ENCODE results near the gene TSPAN11.
"Not testable (repeated sequence)": the region's sequence is repeated elsewhere in the genome, so short reads cannot be mapped to it uniquely, and the experiment has no call there.

TSPAN11 gene

DNA sequence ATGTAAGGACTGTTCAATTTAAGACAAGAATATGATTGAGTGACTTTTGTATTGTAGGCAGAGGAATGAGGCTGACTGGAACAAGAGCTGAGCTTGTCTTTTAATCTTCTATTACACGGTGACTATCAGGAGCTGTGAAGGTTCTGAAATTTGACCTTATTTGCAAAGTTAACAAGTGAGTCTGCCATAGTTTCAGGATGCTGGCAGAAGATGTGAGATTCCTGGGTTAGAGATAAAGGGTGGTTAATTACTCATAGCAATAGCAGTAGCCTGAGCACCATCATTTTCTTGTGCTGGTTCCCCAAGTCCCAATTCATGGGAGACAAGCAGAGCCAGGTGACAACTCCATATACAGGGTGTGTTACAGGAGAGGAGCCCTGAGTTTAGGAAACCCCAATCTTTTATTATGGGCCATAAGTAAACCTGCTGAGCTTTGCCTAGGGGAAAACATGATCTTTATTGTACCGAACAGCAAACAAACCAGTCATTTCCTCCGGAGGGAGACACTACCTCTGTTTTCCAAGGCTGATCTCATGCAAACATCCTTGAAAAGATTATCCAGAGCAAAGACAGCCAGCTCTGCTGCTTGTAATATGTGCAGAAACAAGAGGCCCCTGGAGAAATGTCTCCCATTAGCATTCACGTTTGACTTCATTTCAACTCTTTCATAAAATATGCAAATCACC, 95.4 kb downstream of the TSPAN11 start:
- no peak for FAIRE-seq
- no peak for DNase-seq (ENCODE audit: insufficient read length, low spot score)
- TF ChIP-seq POLR2A (IDR thresholded peaks at IDR 0.05; ENCODE audit: low read depth, low read length): no peak

DNA sequence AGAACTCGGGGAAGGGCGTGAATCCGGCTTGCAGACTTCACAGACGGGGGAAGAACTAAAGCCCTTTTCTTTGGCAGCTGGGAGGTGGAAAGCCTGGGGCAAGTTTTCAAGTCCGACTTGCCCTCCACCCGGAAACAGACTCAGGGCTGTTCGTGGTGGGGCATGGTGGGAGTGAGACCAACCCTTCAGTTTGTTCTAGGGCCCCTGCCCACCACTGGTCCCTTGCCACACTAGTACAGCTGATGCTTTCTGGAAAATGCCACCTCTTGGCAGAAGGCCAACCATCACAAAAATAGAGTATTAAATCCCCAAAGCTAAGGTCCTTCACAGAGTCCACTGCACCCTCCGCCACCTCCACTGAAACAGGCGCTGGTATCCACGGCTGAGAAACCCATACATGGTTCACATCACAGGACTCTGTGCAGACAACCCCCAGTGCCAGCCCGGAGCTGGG, 96.8 kb downstream of the TSPAN11 start:
- no peak for TF ChIP-seq POLR2A (IDR thresholded peaks at IDR 0.05; ENCODE audit: low read depth, low read length)
- no peak for FAIRE-seq
- no peak for DNase-seq (ENCODE audit: insufficient read length, low spot score)

DNA sequence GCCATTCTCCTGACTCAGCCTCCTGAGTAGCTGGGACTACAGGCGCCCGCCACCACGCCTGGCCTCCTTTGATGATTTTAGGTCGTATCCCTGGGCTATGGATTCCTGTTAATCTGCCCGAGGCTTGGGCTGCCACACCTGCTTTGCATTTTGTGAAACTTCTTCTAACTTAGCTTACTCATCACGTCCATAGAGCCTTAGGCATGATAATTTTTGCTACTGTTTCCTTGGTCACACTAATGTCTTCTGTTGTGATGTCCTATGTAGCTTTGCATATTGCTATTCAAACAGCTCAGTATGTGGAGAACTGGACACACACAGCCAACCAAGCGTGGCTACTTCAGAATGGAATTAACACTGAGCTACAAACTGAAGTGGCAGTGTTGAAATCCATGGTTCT, 99.7 kb downstream of the TSPAN11 start:
- FAIRE-seq (no peak), DNase-seq (ENCODE audit: insufficient read length, low spot score) (no peak)
- TF ChIP-seq POLR2A (IDR thresholded peaks at IDR 0.05; ENCODE audit: low read depth, low read length): no peak

DNA sequence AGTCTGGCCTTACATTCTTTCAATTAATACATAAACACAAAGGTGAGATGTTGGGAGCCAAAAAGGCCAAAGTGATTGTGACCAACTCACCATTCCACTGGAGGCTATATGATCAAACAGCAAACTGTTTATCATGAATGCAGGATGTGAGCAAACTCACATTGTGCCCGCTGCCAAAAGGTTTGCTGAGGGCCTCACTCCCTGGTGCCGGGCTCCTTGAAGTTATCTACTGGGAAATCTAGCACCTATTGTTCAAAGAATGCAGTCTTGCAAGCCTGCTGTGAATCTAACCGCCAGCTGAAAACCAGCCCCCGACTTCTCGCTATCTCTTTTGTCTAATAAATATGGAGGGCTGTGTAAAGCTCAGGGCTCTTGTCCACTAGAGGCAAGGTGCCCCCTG, 100.5 kb downstream of the TSPAN11 start:
- not testable (repeated sequence) for DNase-seq (ENCODE audit: insufficient read length, low spot score)

DNA sequence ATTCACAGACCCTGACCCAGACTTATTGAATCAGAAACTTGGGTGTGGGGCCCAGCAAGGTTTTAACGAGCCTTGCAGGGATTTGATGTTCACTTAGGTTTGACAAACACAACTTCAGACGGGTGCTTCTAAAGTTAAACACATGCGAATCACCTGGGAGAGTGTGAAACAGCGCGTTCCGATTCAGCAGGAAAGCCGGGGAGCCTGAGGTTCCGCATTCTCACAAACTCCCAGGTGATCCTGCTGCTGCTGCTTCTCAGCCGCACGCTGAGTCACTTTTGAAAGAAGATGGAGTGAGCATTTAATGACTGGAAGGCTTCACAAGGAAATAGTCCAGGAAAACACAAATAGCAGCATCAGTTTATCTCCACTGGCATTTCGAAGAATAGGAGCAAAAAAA, 102.9 kb downstream of the TSPAN11 start:
- FAIRE-seq: no peak
- no peak for DNase-seq (ENCODE audit: insufficient read length, low spot score)
- TF ChIP-seq POLR2A (IDR thresholded peaks at IDR 0.05; ENCODE audit: low read depth, low read length): no peak

More for the DNA sequence above, 100.5 kb downstream of the TSPAN11 start:
- FAIRE-seq: not testable (repeated sequence)

DNA sequence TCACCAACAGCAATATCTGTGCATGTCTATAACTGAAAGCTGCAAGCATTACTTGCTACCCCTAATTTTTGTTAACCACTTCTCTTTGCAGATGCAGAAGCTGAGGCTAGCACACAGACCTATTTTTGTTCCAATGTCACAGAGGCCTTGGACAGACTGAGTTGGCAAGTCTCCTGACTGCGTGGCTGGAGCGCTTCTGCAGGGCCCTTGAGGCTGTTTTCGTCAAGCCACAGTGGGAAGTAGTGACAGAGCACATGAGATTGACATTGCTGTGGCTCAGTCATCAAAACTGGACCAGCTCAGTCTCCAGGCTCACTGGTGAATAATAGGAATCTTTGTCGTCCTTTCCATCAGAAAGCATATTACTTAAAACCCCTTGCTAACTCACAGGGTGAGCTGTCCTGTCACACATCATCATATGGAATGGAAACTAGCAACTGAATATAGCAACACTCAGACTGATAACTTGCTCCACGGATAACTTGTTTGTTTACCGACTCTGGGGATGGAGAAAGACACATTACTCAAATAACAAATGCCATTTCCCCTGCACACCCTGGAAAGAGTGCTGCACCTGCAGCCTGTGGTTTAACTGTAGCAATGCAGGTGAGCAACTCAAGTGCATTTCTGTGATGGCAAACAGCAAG, 103.5 kb downstream of the TSPAN11 start:
- DNase-seq (ENCODE audit: insufficient read length, low spot score) (no peak), FAIRE-seq (no peak)
- TF ChIP-seq POLR2A (IDR thresholded peaks at IDR 0.05; ENCODE audit: low read depth, low read length): no peak

DNA sequence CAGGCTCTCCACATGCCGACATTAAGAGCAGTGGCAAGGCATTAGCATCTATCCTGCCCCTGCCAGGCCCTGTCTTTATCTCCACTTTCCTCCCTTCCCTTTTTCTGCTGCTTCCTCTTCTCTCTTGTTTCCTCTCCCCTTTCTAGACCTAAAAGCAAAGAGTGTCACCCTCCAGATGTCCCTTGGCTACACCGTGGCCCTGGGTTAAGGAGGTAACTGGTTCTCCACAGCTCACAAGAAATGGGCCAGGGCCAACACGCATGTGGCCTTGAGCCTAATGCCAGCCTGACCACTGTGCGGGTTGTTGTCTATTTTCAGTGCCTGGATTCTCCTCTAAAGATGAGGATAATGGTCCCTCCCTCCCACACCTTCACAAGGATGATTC, 105.4 kb downstream of the TSPAN11 start:
- FAIRE-seq: no peak
- no peak for TF ChIP-seq POLR2A (IDR thresholded peaks at IDR 0.05; ENCODE audit: low read depth, low read length)

DNA sequence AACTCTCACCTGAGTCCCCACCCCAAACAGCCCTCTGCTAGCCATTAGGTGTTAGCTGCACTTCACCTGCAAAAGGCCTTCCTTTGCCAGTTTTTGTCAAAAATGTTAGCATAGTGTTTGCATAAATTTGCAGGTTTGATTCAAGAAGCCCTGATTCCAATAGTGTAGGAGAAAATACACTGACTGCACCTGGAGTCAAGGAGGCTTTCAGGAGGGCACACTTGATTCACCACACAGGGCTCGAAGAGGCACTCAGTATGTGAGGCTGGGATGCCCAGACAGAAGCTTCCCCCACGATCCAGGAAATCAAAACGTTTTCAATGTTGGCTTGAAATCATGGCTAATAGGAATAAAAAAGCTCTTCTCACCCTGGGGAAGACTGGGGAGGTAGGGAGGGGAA, 106.6 kb downstream of the TSPAN11 start:
- FAIRE-seq: no peak
- no peak for DNase-seq (ENCODE audit: insufficient read length, low spot score)
- TF ChIP-seq POLR2A (IDR thresholded peaks at IDR 0.05; ENCODE audit: low read depth, low read length): no peak

More for the DNA sequence above, 105.4 kb downstream of the TSPAN11 start:
- DNase-seq (ENCODE audit: insufficient read length, low spot score): no peak

DNA sequence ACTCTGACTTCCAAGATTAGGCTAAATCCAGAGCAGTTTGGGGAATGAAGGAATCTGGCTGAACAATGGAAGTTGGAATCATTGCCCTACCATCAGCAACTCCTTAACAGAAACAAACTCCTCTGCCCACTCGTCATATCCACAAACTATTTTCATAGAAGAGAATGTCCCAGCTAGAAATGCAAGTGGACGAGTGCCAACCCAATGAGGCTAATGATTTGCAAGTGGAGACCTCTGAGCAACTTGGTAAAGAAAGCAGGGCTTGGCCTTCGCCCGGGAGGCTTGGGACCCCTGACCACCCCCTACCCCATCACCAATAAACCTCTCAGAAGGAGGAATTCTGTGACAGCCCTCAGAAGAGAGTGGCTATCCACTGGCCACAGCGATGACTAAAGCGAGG, 107.1 kb downstream of the TSPAN11 start:
- no peak for TF ChIP-seq POLR2A (IDR thresholded peaks at IDR 0.05; ENCODE audit: low read depth, low read length)
- FAIRE-seq (no peak), DNase-seq (ENCODE audit: insufficient read length, low spot score) (no peak)

DNA sequence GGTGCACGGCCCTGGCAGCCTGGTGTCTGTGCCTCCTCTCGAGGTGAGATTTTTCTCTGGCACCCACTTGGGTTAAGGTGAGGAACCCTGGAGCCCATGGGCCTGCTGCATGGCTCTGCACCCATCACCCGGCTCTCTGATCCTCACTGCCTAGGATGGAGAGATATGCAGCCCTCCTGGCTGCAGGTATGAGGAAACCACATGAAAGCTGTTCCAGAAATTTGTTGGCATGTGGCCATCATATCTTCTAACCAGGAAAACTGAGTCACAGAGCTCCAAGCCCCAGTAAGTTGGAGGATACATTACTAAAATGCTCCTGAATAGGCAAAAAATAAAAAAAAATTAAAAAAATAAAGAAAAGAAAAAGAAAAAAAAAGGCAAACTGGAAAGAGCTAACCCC, 107.8 kb downstream of the TSPAN11 start:
- no peak for DNase-seq (ENCODE audit: insufficient read length, low spot score)
- no peak for TF ChIP-seq POLR2A (IDR thresholded peaks at IDR 0.05; ENCODE audit: low read depth, low read length)
- no peak for FAIRE-seq

DNA sequence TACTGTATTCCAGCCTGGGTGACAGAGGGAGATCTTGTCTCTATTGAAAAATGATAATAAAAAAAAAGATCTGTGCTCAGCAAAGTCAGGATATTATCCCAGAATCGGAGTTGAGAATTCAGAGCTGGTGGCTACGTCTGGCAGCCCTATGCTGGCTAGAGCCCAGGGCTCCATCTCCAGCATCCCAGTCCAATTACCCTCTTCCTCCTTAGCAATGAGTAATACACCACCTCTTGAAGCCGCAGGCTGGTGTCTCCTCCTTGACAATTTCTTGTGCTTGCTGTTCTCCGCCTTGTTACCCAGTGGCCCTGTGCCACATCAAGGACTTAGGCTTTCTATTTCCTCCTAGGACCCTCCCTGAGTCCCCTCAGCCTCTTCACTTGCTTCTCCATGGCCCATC, 108.7 kb downstream of the TSPAN11 start:
- FAIRE-seq: no peak
- no peak for TF ChIP-seq POLR2A (IDR thresholded peaks at IDR 0.05; ENCODE audit: low read depth, low read length)
- peak; percentile 42 for DNase-seq (ENCODE audit: insufficient read length, low spot score)

DNA sequence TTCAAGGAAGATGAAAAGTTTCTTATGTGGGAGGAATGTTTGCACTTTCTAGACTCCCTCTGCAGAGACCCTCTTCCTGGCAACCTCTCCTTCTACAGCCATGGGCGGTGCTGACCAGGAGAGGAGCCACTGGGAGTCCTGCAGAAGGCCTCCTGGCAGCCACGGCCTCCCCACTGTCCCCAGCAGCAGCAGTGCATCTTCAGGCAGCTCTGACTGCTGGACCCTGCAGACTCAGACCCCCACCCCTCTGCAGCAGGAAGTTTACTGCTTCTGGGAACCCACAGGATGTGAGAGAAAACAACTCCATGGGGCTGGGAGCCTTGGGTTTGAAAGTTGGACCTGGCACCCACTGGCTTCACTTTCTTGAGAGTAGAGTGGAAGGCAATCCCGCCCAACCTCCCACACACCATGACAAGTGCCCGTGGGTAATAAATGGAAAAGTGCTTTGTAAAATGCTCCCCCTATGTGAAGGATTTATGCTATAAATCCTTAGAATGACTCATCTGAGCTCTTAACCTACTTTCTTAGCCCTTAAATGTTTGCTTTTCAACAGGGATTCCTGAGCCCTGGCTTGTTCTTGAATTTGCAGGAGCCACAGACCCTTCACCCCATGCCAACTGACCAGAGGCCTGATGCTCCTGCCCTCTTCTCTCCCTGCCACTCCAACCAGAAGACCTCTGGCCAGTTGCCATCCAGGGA, 109.6 kb downstream of the TSPAN11 start:
- DNase-seq (ENCODE audit: insufficient read length, low spot score): peak; percentile 43
- FAIRE-seq: no peak
- TF ChIP-seq POLR2A (IDR thresholded peaks at IDR 0.05; ENCODE audit: low read depth, low read length): no peak

DNA sequence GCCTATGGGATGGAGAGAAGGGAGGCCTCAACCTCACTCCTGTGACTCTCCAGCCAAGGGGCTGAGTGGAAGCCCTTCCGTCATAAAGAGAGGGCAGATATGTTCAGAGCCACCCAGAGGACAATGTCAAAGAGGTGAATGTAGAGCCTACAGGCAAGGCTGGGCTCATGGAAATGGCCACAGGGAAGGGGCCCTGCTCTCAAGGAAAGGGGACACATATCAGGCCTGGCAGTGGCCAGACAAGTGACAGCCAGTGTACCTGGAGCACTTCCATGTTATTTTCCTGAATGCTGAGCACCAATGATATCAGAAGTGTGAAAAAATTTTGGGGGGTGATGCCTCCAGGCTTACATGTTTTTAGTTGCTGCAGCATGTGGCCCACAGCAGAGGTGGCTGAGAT, 110.5 kb downstream of the TSPAN11 start:
- FAIRE-seq: no peak
- TF ChIP-seq POLR2A (IDR thresholded peaks at IDR 0.05; ENCODE audit: low read depth, low read length): no peak
- DNase-seq (ENCODE audit: insufficient read length, low spot score): no peak

DNA sequence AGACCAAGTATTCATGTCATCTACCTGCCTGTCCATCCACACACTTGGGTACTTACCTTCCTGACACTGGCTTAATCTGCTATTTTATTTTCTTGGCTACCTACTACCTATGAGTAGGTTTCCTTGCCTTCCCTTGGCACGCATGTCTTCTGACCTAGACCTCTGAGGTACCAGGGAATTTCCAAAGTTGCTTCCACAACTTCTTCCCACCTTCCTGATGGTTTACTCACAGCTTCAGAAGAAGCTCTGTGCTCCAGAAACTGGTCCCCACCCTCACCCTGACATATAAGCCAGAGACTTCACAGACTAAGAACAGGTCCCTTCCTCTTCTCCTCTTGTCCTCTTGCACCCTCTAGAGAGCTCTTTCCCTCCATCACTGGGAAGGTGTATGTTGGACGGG, 111.4 kb downstream of the TSPAN11 start:
- no peak for DNase-seq (ENCODE audit: insufficient read length, low spot score)
- TF ChIP-seq POLR2A (IDR thresholded peaks at IDR 0.05; ENCODE audit: low read depth, low read length): no peak
- FAIRE-seq: no peak
